NB4 (cell line): ENCODE results near the gene FSTL4.

ENCODE experiments used
- DNase-seq: peaks from one replicate; pipeline ENCODE4 v3.0.0; 2010; ENCODE audit warnings: low read depth
- H3K4me3 ChIP-seq: one replicate; pipeline ENCODE4 v1.5.1; 2011; ENCODE audit warnings: mild to moderate bottlenecking, low read depth, low read length, moderate library complexity
- CTCF ChIP-seq: IDR thresholded peaks from one replicate; pipeline ENCODE4 v1.5.1; 2012; ENCODE audit warnings: low read depth, low read length
- MAX ChIP-seq: IDR thresholded peaks from 2 replicates; pipeline ENCODE4 v1.6.1; 2011; ENCODE audit warnings: low read depth, low read length
- MYC ChIP-seq: IDR thresholded peaks from 2 replicates; pipeline ENCODE4 v1.6.1; 2011; ENCODE audit warnings: low read depth, low read length
- POLR2A ChIP-seq: IDR thresholded peaks from 2 replicates; pipeline ENCODE4 v1.6.1; 2011; ENCODE audit warnings: mild to moderate bottlenecking; ENCODE audit not compliant: insufficient read length; ENCODE audit errors: extremely low read depth

FSTL4 gene

GRCh38 chr5:133309166-133309795 is 303.1 kb downstream of the FSTL4 start:
- peak; percentile 44 for DNase-seq
- TF ChIP-seq CTCF (no peak), POLR2A (no peak), MAX (no peak), MYC (no peak)
- no peak overlapping the region for H3K4me3 ChIP-seq

- DNase-seq, result no peak
- TF ChIP-seq MYC, result no peak
- TF ChIP-seq MAX, result no peak
- no peak for TF ChIP-seq CTCF
- no peak for TF ChIP-seq POLR2A
- no peak overlapping the region for H3K4me3 ChIP-seq
Observed at GRCh38 chr5:133307275-133307674, 305.1 kb downstream of the FSTL4 start.

GRCh38 chr5:133304707-133305216 is 307.6 kb downstream of the FSTL4 start:
- TF ChIP-seq CTCF, result no peak
- no peak for TF ChIP-seq MAX
- no peak for TF ChIP-seq POLR2A
- TF ChIP-seq MYC, result no peak
- no peak for DNase-seq
- no peak overlapping the region for H3K4me3 ChIP-seq

GRCh38 chr5:133304178-133304577 is 308.2 kb downstream of the FSTL4 start:
- TF ChIP-seq MAX (no peak), POLR2A (no peak), MYC (no peak), CTCF (no peak)

GRCh38 chr5:133303298-133303697 is 309.0 kb downstream of the FSTL4 start:
- TF ChIP-seq POLR2A (no peak), MAX (no peak), CTCF (no peak), MYC (no peak)
- DNase-seq, result no peak
- no peak overlapping the region for H3K4me3 ChIP-seq

More at GRCh38 chr5:133304178-133304577, 308.2 kb downstream of the FSTL4 start:
- no peak overlapping the region for H3K4me3 ChIP-seq
- no peak for DNase-seq

- no peak for DNase-seq
- H3K4me3 ChIP-seq, result no peak overlapping the region
- TF ChIP-seq POLR2A, result no peak
- no peak for TF ChIP-seq MYC
- no peak for TF ChIP-seq CTCF
- TF ChIP-seq MAX, result no peak
Observed at GRCh38 chr5:133299728-133300127, 312.6 kb downstream of the FSTL4 start.
